H9 (cell line): Measurements from ENCODE around the gene TENM4. TPM values are rescaled to one million over a fixed set of nuclear protein-coding genes. Genes with fewer than 3 reads are reported as not detected.

ENCODE experiments used
- DNase-seq: peaks from one replicate; pipeline ENCODE4 v3.0.0-alpha.2; 2017
- H2AFZ ChIP-seq: one replicate; pipeline ENCODE4 v1.6.1; 2013; ENCODE audit warnings: mild to moderate bottlenecking, low read length, control low read depth, moderate library complexity
- H2AK5ac ChIP-seq: 2 replicates; pipeline ENCODE4 v1.6.1; 2013; ENCODE audit warnings: low read length, control low read depth, mixed read lengths; ENCODE audit not compliant: insufficient read length
- H2BK120ac ChIP-seq: one replicate; pipeline ENCODE4 v1.6.1; 2013; ENCODE audit warnings: low read depth, mild to moderate bottlenecking, low read length, control low read depth, inconsistent platforms; ENCODE audit not compliant: poor library complexity, severe bottlenecking
- H2BK12ac ChIP-seq: 2 replicates; pipeline ENCODE4 v1.6.1; 2013; ENCODE audit warnings: low read length, control low read depth, mixed read lengths, low read depth; ENCODE audit not compliant: insufficient read length
- H2BK15ac ChIP-seq: 2 replicates; pipeline ENCODE4 v1.6.1; 2013; ENCODE audit warnings: low read depth, low read length, control low read depth
- H2BK20ac ChIP-seq: one replicate; pipeline ENCODE4 v1.6.1; 2013; ENCODE audit warnings: low read depth, mild to moderate bottlenecking, low read length, control low read depth, inconsistent platforms; ENCODE audit not compliant: poor library complexity, severe bottlenecking
- H2BK5ac ChIP-seq: 2 replicates; pipeline ENCODE4 v1.6.1; 2013; ENCODE audit warnings: low read length, control low read depth, mixed read lengths; ENCODE audit not compliant: insufficient read length
- H3K14ac ChIP-seq: 2 replicates; pipeline ENCODE4 v1.6.1; 2013; ENCODE audit warnings: low read length, control low read depth; ENCODE audit not compliant: insufficient read depth
- H3K18ac ChIP-seq: 2 replicates; pipeline ENCODE4 v1.6.1; 2013; ENCODE audit warnings: low read depth, mild to moderate bottlenecking, mixed read lengths, low read length, control low read depth; ENCODE audit not compliant: insufficient read length
- H3K23ac ChIP-seq: 2 replicates; pipeline ENCODE4 v1.6.1; 2013; ENCODE audit warnings: low read length, control low read depth, mixed read lengths, low read depth; ENCODE audit not compliant: insufficient read length
- H3K23me2 ChIP-seq: 2 replicates; pipeline ENCODE4 v1.6.1; 2013; ENCODE audit warnings: low read depth, mild to moderate bottlenecking, mixed read lengths, low read length, control low read depth; ENCODE audit not compliant: insufficient read length, poor library complexity, severe bottlenecking
- H3K27ac ChIP-seq: 2 replicates; pipeline ENCODE4 v1.5.1; 2013; ENCODE audit warnings: low read length, control low read depth, mixed read lengths, low read depth; ENCODE audit not compliant: insufficient read length
- H3K27me3 ChIP-seq: 2 replicates; pipeline ENCODE4 v1.6.1; 2013; ENCODE audit warnings: low read length, control low read depth, inconsistent platforms; ENCODE audit not compliant: insufficient read depth
- H3K4ac ChIP-seq: 2 replicates; pipeline ENCODE4 v1.6.1; 2013; ENCODE audit warnings: low read depth, mild to moderate bottlenecking, control low read depth, inconsistent platforms, low read length, moderate library complexity
- H3K4me1 ChIP-seq: 2 replicates; pipeline ENCODE4 v1.6.1; 2013; ENCODE audit warnings: low read length, control low read depth, inconsistent platforms; ENCODE audit not compliant: insufficient read depth
- H3K4me2 ChIP-seq: 2 replicates; pipeline ENCODE4 v1.6.1; 2013; ENCODE audit warnings: low read length, control low read depth, mixed read lengths; ENCODE audit not compliant: insufficient read length, insufficient read depth
- H3K56ac ChIP-seq: 2 replicates; pipeline ENCODE4 v1.6.1; 2013; ENCODE audit warnings: low read depth, mild to moderate bottlenecking, mixed read lengths, low read length, control low read depth; ENCODE audit not compliant: insufficient read length
- H3K79me1 ChIP-seq: 2 replicates; pipeline ENCODE4 v1.6.1; 2013; ENCODE audit warnings: low read depth, mild to moderate bottlenecking, moderate library complexity, low read length, control low read depth, inconsistent platforms; ENCODE audit not compliant: insufficient read depth, poor library complexity, severe bottlenecking
- H3K79me2 ChIP-seq: 2 replicates; pipeline ENCODE4 v1.6.1; 2013; ENCODE audit warnings: low read length, control low read depth, inconsistent platforms; ENCODE audit not compliant: insufficient read depth
- H3K9ac ChIP-seq: 2 replicates; pipeline ENCODE4 v1.6.1; 2013; ENCODE audit warnings: low read length, control low read depth, mixed read lengths; ENCODE audit not compliant: insufficient read length; ENCODE audit errors: extremely low read depth
- H3K9me3 ChIP-seq: one replicate; pipeline ENCODE4 v1.6.1; 2013; ENCODE audit warnings: low read depth, low read length, inconsistent platforms; ENCODE audit not compliant: control insufficient read depth
- H3T11ph ChIP-seq: one replicate; pipeline ENCODE4 v1.6.1; 2013; ENCODE audit warnings: mild to moderate bottlenecking, low read length, control low read depth, inconsistent platforms
- H4K20me1 ChIP-seq: one replicate; pipeline ENCODE4 v1.6.1; 2013; ENCODE audit not compliant: control insufficient read depth, insufficient read length, insufficient read depth
- H4K5ac ChIP-seq: 2 replicates; pipeline ENCODE4 v1.6.1; 2013; ENCODE audit warnings: low read depth, mild to moderate bottlenecking, mixed read lengths, low read length, control low read depth; ENCODE audit not compliant: insufficient read length
- H4K8ac ChIP-seq: replicated peaks from 2 replicates; pipeline ENCODE4 v1.6.1; 2013; ENCODE audit warnings: low read length, control low read depth, mixed read lengths, low read depth; ENCODE audit not compliant: insufficient read length
- H4K91ac ChIP-seq: 2 replicates; pipeline ENCODE4 v1.6.1; 2013; ENCODE audit warnings: low read depth, mild to moderate bottlenecking, moderate library complexity, mixed read lengths, low read length, control low read depth; ENCODE audit not compliant: insufficient read length
- H3K27ac Mint-ChIP-seq, 3 experiments: 2 replicates in 2 of 3; 3 replicates in 1 of 3; pipeline ENCODE4 v1.8.0; 2020 to 2021; ENCODE audit warnings: mixed read lengths in 3 of 3, mild to moderate bottlenecking in 1 of 3, moderate library complexity in 1 of 3
- H3K27me3 Mint-ChIP-seq: 2 replicates; pipeline ENCODE4 v1.8.0; 2021; ENCODE audit warnings: low read depth, mild to moderate bottlenecking, moderate library complexity, mixed read lengths
- H3K36me3 Mint-ChIP-seq, 3 experiments: 2 replicates in 2 of 3; 3 replicates in 1 of 3; pipeline ENCODE4 v1.8.0; 2020 to 2021; ENCODE audit warnings: low read depth in 3 of 3, mixed read lengths in 3 of 3; ENCODE audit not compliant: insufficient read depth in 1 of 3
- H3K4me1 Mint-ChIP-seq, 2 experiments: 2 replicates each; pipeline ENCODE4 v1.8.0; 2020; ENCODE audit warnings: mixed read lengths in 2 of 2
- H3K4me3 Mint-ChIP-seq, 2 experiments: 2 replicates in 1 of 2; 3 replicates in 1 of 2; pipeline ENCODE4 v1.8.0; 2020 to 2021; ENCODE audit warnings: mild to moderate bottlenecking in 2 of 2, mixed read lengths in 2 of 2, moderate library complexity in 1 of 2
- H3K9me3 Mint-ChIP-seq, 2 experiments: 2 replicates in 1 of 2; 3 replicates in 1 of 2; pipeline ENCODE4 v1.8.0; 2020; ENCODE audit warnings: mild to moderate bottlenecking in 2 of 2, mixed read lengths in 2 of 2, moderate library complexity in 1 of 2
- WGBS: extraction: QIAGEN DNeasy Blood & Tissue Kit; methylation state at CpG from one replicate; pipeline ENCODE4 v1.1.7; 2013; ENCODE audit warnings: missing lambda C conversion rate, low lambda C conversion rate, mixed read lengths; ENCODE audit not compliant: insufficient read length; ENCODE audit errors: extremely low coverage; 5-methylcytosine and 5-hydroxymethylcytosine counted together
- total RNA-seq: library from RNA; stranded (reverse); gene quantifications from 2 replicates; pipeline ENCODE4 v1.2.1, GENCODE V29; 2021
- TF ChIP-seq, protein P1 (sequence below): fragments of 200-600 bp; sonication (generic); conservative IDR thresholded peaks from 3 replicates; pipeline ENCODE4 v1.8.0; 2021; ENCODE audit warnings: antibody characterized with exemption, mild to moderate bottlenecking

TENM4 gene
- total RNA-seq, 1 experiment from 2014 or later: 4.6 TPM

DNA sequence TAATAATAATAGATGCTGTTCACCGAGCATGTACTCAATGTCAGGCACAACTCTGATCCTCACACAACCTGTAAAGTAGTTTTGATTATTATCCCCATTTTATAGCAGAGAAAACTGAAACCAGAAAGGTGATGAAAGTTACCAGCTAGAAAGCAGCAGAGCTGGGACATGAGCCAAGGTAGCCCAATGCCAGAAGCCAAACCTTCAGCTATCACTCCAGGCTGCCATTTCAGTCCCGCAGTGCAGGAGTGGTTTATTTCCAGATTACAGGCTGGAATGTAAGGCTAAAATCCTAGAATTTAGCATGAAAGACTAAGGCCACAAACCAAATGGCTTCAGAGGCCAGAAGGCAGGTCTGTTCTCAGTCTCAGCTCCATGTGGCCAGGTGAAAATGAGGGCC is 108.8 kb downstream of the TENM4 start:
- H3K9me3 Mint-ChIP-seq: no peaks in the 10 kb centered on the region
- Histone ChIP-seq H2BK20ac (no peak overlapping the region), H4K91ac (no peak overlapping the region), H3K23ac (no peak overlapping the region), H3K9ac (no peak overlapping the region), H3K27me3 (no peaks in the 10 kb centered on the region; the same call in 1 of the 2 replicates), H3K56ac (no peak overlapping the region), H2AFZ (no peak overlapping the region), H3K4ac (no peak overlapping the region), H4K8ac (no peak overlapping the region), H3K79me2 (no peaks in the 10 kb centered on the region), H2BK5ac (no peak overlapping the region), H3K27ac (no peak overlapping the region), H3K18ac (no peak overlapping the region), H3K9me3 (no peaks in the 10 kb centered on the region), H3K4me2 (no peak overlapping the region), H3K14ac (no peak overlapping the region), H4K5ac (no peak overlapping the region), H4K20me1 (no peaks in the 10 kb centered on the region), H2BK120ac (no peak overlapping the region), H2AK5ac (no peak overlapping the region), H3K4me1 (peaks cover 3% of the 10 kb centered on the region; the same call in 1 of the 2 replicates), H3K23me2 (no peaks in the 10 kb centered on the region), H3T11ph (no peak overlapping the region), H2BK12ac (no peak overlapping the region), H2BK15ac (no peak overlapping the region), H3K79me1 (no peaks in the 10 kb centered on the region)
- peaks cover 41 to 51% of the 10 kb centered on the region in 2 experiments for H3K4me1 Mint-ChIP-seq
- peaks cover 9% of the 10 kb centered on the region; the same call in 1 of the 2 replicates for H3K27me3 Mint-ChIP-seq
- no peaks in the 10 kb centered on the region for H3K36me3 Mint-ChIP-seq
- H3K4me3 Mint-ChIP-seq: no peak overlapping the region
- DNase-seq: no peak
- WGBS: no CpG with 5 or more reads among the region's 2 CpGs
- TF ChIP-seq, protein P1, sequence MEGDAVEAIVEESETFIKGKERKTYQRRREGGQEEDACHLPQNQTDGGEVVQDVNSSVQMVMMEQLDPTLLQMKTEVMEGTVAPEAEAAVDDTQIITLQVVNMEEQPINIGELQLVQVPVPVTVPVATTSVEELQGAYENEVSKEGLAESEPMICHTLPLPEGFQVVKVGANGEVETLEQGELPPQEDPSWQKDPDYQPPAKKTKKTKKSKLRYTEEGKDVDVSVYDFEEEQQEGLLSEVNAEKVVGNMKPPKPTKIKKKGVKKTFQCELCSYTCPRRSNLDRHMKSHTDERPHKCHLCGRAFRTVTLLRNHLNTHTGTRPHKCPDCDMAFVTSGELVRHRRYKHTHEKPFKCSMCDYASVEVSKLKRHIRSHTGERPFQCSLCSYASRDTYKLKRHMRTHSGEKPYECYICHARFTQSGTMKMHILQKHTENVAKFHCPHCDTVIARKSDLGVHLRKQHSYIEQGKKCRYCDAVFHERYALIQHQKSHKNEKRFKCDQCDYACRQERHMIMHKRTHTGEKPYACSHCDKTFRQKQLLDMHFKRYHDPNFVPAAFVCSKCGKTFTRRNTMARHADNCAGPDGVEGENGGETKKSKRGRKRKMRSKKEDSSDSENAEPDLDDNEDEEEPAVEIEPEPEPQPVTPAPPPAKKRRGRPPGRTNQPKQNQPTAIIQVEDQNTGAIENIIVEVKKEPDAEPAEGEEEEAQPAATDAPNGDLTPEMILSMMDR: no peak
- H3K27ac Mint-ChIP-seq: no peak overlapping the region
